KG1 (cell line): ENCODE data around the gene CIB1.

ENCODE experiments used
- DNase-seq: peaks from one replicate; lab custom pipeline; 2025; lab: John Stamatoyannopoulos, UW

Gene CIB1

DNA sequence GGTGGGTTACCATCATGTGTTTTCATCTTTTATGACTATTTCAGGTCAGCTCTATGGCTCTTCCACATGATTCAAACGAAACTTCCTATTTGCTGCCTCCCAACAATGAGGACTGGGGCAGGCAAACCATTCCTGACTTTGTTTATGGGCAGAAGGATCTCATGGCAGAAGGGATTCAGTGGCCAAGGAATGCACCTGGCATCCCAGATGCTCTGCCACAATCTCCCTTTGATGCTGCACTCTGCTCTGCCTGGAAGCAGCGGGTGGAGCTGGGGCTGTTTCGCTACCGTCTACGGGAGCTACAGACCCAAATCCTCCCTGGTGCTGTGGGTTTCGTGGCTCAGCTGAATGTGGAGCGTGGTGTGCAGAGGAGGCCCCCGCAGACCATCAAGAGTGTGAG is 7.1 kb upstream of the CIB1 start:
- no peak for DNase-seq

DNA sequence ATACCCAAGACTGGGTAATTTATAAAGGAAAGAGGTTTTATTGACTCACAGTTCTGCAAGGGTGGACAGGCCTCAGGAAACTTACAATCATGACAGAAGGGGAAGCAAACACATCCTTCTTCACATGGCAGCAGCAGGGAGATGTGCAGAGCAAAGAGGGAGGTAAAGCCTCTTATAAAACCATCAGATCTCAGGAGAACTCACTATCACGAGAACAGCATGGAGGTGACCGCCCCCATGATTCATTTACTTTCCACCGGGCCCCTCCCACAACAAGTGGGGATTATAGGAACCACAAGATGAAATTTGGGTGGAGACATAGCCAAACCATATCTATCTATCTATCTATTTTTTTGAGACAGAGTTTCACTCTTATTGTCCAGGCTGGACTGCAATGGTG is 5.6 kb upstream of the CIB1 start:
- DNase-seq, result no peak

DNA sequence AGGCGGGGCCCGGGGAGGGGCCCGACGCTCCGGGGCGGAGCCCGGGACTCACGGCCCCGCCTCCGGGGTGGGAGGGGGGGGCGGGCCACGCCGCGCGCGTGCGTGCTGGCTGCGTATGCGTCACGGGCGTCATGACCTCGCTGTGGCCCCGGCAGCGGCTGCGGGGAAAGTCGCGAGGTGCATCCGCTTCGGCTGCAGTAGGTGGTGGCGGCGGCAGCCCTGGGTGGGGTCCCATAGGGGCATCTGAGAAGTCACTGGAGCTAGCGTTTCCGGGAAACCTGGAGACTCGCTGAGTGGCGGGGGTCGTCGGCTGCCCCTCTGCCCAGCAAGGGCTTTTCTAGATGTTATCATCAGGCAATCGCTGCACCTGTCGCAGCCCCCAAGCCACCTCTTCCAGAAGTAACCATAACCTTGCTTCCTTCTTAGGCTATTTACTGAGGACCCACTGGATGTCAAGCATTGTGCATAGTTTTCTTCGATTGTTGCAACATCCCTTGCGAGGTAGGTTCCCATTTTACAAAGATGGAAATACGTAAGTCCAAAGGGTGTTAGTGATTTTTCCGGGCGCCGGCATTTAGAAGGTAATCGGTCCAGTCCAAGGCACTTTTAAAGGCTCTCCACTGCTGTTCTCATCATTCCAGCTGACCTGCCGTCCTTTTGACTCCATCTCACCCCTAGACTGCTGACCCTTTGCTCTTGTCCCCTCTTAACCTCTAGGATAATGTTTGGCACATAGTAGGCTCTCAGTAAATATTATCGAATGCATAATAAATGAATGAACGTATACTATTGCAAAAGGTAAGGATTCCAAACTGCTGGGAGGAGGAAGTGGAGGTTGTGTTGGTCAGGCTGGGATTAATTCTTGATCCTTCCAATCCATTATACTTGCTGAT is 601 bp upstream of the CIB1 start, which contains the start of gene GDPGP1:
Gene GDPGP1 (plus strand): TSS at position 114 of the 893 bp plus-strand sequence. CDS start 6,700 bp downstream, outside the sequence.
- DNase-seq, result no peak

DNA sequence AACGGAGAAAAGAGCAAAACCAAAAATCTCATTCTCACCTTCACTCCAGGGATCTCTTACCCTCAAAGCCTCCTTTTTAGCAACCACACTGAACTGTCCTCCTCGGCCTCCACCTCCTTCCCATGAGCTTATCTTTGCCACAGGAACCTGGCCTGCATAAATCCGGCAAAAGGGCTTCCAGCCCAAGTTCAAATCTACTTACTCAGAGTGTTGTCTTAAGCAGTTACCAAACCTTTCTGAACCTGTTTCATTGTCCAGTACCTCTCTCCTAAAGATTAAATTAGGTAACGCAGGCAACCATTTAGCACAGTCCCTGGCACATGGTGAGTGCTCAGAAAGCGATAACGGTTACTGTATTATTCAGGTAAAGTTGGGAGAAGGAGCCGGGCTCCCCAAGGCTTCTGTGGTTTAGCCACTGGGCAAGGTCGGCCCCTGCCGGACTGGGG is 777 bp downstream of the CIB1 start:
- DNase-seq, result no peak

DNA sequence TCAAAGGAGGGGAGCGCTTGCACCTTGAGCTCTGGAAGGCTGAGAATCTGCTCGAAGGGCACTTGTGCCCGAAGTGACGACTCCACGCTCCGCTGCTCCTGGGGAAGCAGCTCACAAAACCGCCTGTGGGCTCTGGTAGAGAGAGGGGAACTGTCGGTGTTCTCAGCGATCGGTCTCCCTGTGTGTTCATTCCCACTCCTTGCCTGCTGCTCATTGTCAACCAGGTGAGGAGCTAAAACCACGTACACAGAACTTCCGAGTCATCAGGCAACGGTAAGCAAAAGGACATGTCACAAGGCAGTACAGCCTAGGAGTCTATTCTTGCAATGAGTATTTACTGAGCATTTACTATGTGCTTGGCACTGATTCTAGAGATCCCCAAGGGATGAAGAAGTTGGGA is 1.5 kb downstream of the CIB1 start:
- no peak for DNase-seq

DNA sequence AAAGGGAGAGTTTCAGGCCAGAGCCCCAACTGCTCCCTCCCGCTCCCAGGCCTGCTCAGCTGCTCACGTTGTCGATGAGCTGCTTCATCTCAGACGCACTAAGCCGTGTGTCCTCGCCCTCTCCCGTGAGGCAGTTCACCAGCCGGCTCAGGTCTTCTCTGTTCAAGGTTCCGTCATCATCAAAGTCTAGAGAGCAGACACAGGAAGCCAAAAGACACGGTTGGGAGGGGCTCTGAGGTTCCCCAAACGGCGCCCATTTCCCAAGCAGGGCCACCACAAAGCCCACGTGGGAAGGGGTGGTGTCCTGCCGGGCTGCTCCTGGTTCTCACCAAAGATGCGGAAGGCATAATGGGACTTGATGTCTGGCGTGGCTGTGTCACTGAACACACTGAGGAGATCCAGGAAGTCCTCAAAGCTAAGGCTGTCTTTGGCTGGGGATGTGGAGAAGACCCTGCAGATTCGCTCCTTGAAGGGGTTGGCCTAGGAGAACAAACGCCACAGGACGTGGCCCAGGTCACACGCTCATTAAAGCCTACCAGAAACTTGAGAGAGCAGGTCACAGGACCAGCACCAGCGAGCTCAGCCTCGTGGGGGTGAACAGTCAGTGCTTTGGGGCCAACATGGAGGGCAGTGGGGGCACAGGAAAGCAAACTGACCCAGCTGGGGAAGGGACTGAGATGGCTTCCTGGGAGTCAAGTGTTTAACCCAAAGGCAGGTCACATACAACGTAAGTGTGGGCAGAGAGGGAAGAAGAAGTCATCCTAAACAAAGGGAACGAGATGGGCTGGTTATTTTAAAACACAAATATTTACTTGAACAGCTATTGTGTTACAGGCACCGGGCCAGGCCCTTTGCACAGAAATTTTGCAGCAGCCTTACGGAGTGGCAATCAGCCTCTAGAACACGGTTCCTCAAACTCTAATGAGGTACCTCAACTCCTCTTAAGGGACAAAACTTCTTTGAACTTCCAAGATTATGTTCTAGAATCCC is 2.4 kb downstream of the CIB1 start:
- no peak for DNase-seq

DNA sequence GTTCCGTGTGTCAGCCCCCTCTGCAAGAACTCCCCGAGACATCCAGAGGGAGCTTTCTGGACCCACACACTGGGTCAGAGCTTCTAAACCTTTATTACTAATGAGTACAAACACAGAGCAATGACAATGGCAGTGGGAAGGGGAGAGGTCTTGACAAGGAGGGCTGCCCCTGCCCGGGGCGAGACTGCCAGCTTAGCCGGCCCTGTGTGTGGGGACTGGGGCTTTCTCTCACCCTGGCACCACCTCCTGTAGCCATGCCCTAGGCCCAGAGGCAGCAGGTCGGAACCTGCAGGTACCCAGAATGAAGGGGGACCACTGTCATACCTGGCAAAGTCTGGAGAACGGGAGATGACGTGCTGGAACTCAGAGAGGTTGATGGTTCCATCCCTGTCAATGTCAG is 3.1 kb downstream of the CIB1 start:
- DNase-seq, result no peak

DNA sequence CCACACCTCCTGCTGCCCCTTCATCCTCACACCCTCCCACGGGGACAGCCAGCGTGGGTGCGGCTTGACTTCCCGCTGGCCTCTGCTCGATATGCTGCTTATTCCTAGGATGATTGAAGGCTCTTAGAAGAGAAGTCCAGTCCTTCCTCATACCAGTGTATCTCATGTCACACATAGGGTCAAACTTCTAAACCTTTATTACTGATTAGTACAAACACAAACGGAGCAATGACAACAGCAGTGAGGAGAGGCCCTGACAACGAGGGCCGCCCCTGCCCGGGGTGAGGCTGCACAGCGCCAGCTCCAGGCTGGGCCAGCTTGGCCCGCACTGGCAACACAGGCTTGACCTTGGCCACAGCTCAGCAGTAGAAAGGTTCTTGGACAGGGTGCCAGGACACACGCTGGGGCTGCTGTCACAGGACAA is 3.7 kb downstream of the CIB1 start:
- no peak for DNase-seq

DNA sequence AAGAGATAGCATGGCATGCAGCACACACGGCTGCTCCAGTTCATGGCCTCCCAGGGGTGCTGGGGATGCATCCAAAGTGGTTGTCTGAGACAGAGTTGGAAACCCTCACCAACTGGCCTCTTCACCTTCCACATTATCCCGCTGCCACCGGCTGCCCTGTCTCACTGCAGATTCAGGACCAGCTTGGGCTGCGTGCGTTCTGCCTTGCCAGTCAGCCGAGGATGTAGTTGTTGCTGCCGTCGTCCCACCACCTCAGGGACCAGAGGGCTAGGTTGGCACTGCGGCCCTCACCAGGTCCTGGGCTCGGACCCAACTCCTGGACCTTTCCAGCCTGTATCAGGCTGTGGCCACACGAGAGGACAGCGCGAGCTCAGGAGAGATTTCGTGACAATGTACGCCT is 4.8 kb downstream of the CIB1 start:
- no peak for DNase-seq

DNA sequence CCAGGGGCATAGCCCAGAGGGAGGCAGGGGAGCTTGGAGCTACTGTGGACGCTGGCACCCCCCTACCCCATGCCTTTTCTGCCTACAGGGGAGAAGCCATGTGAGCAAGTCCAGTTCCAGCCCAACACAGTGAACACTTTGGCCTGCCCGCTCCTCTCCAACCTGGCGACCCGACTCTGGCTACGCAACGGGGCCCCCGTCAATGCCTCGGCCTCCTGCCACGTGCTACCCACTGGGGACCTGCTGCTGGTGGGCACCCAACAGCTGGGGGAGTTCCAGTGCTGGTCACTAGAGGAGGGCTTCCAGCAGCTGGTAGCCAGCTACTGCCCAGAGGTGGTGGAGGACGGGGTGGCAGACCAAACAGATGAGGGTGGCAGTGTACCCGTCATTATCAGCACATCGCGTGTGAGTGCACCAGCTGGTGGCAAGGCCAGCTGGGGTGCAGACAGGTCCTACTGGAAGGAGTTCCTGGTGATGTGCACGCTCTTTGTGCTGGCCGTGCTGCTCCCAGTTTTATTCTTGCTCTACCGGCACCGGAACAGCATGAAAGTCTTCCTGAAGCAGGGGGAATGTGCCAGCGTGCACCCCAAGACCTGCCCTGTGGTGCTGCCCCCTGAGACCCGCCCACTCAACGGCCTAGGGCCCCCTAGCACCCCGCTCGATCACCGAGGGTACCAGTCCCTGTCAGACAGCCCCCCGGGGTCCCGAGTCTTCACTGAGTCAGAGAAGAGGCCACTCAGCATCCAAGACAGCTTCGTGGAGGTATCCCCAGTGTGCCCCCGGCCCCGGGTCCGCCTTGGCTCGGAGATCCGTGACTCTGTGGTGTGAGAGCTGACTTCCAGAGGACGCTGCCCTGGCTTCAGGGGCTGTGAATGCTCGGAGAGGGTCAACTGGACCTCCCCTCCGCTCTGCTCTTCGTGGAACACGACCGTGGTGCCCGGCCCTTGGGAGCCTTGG is 5.6 kb downstream of the CIB1 start:
- DNase-seq, result no peak

DNA sequence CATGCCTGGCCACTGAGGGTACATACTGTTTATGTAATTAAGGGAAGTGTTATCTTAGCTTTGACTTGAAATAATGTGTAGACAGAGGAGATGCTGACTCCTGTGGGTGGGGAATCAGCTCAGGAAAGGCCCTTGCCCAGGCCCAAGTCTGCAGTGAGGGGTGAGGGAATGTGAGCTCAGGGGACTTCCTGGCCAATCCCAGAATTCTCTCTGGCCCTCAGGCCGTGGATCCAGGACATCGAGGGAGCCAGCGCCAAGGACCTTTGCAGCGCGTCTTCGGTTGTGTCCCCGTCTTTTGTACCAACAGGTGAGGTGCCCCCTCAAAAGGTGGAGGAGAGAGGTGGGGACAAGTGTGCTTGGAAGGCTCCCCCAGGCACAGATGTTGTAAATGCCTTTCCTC is 6.4 kb downstream of the CIB1 start:
- DNase-seq, result no peak

DNA sequence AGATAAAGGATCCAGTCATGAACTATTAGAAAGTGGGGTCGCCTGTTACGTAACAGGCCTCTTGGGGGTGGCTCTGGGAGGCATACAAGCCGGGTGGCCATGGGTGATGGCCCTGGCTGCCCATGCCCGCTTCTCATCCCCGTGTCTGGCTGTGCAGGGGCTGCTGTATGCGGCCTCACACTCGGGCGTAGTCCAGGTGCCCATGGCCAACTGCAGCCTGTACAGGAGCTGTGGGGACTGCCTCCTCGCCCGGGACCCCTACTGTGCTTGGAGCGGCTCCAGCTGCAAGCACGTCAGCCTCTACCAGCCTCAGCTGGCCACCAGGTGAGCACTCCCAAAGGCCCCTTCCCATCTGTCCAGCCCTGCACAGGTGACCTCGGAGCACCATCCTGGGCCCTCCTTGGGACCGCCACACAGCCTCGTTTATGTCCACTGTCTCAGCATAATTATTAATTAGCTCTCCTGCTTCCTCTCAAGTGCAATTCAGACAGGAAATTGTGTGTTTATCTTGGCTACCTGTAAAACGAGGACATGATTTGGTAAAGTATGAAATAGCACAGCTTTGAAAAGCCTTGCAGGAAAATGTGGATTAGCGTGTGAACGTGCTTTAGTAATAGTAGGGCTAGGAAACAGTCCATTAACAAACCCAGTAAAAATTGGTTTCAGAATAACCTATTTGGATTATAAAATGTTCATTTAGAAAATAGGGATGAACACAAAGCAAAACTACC is 8.1 kb downstream of the CIB1 start:
- no peak for DNase-seq

DNA sequence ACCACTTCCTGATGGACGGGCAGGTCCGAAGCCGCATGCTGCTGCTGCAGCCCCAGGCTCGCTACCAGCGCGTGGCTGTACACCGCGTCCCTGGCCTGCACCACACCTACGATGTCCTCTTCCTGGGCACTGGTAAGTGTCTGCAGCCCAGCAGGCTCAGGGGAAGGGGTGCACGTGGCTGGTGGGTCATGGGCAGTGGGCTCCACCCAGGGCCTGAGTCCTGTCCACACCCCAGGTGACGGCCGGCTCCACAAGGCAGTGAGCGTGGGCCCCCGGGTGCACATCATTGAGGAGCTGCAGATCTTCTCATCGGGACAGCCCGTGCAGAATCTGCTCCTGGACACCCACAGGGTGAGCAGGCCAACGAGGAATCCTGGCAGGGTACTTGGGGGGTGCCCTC is 8.7 kb downstream of the CIB1 start:
- DNase-seq, result no peak

DNA sequence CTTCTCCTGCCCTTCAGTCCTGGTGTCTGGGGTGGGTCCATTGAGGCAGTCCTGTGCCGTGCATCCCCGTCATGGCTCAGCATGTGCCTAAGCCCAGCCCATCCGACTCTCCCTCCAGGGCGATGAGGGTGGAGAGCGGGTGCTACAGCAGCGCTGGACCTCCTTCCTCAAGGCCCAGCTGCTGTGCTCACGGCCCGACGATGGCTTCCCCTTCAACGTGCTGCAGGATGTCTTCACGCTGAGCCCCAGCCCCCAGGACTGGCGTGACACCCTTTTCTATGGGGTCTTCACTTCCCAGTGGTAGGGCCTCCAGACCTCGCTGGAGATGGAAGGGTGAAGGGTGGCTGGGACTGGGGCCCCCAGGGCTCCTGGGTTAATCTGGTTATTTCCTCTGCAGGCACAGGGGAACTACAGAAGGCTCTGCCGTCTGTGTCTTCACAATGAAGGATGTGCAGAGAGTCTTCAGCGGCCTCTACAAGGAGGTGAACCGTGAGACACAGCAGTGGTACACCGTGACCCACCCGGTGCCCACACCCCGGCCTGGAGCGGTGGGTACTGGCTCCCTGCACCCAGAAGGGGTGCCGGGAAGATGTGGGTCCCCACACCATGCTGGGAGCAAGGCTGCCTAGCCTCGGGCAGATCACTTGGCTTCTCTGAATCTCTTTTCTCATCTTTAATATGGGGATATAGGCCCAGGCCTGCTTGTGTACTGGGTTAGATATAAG is 10.1 kb downstream of the CIB1 start:
- DNase-seq, result no peak

DNA sequence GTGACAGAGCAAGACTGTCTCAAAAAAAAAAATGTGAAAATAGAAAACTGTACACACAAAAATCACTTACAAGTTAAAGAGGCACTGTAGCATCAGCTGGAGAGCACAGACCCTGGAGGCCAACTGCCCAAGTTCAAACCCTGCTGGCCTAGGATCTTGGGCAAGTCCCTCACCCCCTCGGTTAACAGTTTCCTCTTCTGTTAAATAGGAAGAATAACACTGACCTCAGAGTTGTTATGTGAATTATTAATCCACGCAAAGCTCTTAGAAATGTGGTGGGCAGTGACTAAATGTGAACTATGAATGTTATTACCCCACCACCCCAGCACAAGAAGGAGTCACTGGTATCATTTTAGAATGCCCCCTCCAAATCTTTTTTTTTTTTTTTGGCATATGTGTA is 11.2 kb downstream of the CIB1 start:
- no peak for DNase-seq

DNA sequence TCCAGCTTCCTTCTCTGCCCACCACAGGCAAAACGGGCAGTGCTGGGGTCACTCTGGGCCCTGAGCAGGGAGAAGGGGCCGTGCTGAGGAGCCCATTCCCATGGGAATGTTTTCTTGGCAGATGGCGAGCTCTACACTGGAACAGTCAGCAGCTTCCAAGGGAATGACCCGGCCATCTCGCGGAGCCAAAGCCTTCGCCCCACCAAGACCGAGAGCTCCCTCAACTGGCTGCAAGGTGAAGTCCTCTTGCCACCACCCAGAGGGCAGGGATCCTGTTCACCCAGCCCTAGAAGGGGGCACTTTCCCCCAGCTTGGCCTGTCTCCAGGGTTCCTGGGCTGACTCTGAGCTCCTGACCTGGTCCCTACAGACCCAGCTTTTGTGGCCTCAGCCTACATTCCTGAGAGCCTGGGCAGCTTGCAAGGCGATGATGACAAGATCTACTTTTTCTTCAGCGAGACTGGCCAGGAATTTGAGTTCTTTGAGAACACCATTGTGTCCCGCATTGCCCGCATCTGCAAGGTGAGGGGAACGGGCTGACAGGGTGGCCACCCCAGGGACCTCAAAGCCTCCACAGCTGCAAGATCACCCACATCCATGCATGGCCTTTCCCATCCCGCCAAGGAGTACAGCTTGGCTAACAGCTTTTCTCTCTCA is 12.4 kb downstream of the CIB1 start:
- DNase-seq, result no peak

DNA sequence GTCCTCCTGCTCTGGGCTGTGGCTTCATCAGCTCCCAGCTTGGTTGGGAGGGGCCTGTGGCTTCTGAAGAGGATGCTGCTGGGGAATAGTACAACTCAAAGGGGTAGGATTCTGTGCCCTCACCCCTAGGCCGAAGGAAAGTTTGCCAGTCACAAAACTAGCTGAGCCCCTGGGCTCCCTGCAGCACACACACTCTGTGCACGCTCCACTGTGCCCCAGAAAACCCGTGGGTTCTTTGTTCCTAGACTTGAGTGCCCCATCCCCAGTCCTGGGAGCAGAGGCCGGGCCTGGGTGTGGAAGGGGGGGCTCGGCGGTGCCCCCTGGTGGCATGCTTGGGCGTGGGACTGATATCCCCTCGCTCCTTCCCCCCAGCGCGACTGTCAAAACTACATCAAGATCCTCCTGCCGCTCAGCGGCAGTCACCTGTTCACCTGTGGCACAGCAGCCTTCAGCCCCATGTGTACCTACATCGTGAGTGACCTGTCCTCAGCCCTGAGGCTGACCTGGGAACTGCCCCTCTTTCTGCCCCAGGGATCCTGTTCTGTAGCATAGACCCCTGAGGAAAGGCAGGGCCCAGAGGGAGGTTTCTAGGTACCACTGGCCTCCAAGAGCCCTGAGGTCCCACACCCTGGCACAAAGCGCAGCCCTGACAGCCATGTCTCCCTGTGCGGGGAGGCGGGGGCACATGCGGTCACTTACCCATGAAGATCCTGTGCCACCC is 14.2 kb downstream of the CIB1 start:
- no peak for DNase-seq

DNA sequence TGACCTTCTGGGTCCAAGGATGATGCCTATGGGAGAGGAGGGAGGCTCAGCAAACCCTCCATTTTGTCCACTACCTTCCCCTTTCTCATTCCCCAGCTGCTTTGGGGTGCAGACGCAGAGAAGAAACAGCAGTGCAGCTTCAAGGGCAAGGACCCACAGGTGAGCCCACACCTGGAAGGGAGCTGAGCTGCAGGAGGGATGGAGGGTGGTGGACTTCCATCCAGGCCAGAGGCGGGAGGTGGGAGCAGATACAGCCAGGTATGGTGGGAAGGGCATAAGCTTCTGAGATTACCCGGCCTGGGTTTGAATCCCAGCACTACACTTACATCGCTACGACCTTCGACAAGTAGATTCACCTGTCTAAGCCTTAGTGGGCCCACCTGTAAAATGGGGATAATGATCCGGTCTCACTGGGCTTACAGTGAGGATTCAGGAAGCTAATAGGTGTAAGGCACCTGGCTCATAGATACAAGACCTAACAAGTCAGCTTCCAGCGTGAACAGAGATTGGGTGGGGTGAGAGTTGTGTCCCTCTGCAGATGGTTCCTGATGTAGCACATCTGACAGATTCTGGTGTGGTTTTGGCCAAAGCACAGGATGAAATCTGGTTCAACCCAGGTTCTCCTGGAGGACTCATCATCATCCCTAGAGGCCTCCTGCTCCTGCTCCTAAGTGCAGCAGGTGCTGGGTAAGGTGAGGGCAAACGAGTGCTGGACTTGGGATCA is 15.9 kb downstream of the CIB1 start:
- no peak for DNase-seq
